Activated CD8-positive, alpha-beta T cell treated with anti-CD3 and anti-CD28 coated beads for 36 hours (primary cell): ENCODE results near the gene PADI6. TPM values are rescaled to one million over a fixed set of nuclear protein-coding genes. Genes with fewer than 3 reads are reported as not detected.

Experiments used
- ATAC-seq: fragments of 200-7000 bp; cut with Tn5 transposase; one replicate; pipeline ENCODE4 v1.10.0; 2021; ENCODE audit warnings: mild to moderate bottlenecking, moderate library complexity
- CTCF ChIA-PET: fragments of 350-600 bp; sonication (Branson Sonifier 250); formaldehyde crosslinking; loops from one replicate; lab custom pipeline; 2021; ENCODE audit warnings: antibody characterized with exemption; lab: Charles Lee
- POLR2A ChIA-PET: fragments of 350-600 bp; sonication (Branson Sonifier 250); formaldehyde crosslinking; loops from one replicate; lab custom pipeline; 2021; ENCODE audit warnings: antibody characterized with exemption; lab: Charles Lee
- DNase-seq: peaks from one replicate; pipeline ENCODE4 v3.0.0-alpha.2; 2020
- H3K27ac Mint-ChIP-seq: one replicate; pipeline ENCODE4 v1.8.0; 2021; ENCODE audit warnings: mild to moderate bottlenecking, mixed read lengths
- H3K27me3 Mint-ChIP-seq: one replicate; pipeline ENCODE4 v1.8.0; 2021; ENCODE audit warnings: mixed read lengths
- H3K36me3 Mint-ChIP-seq: one replicate; pipeline ENCODE4 v1.8.0; 2021; ENCODE audit warnings: low read depth, mixed read lengths
- H3K4me1 Mint-ChIP-seq: one replicate; pipeline ENCODE4 v1.8.0; 2021; ENCODE audit warnings: low read depth, mixed read lengths
- H3K4me3 Mint-ChIP-seq: one replicate; pipeline ENCODE4 v1.8.0; 2021; ENCODE audit warnings: mild to moderate bottlenecking, moderate library complexity, mixed read lengths
- H3K9me3 Mint-ChIP-seq: one replicate; pipeline ENCODE4 v1.8.0; 2021; ENCODE audit warnings: mixed read lengths
- intact Hi-C: fragments of 100-400 bp; cut with micrococcal nuclease; formaldehyde crosslinking; loops from one replicate; pipeline ENCODE4 v1.10.0; 2022
- total RNA-seq, 2 experiments: library from RNA; stranded (reverse); gene quantifications; one replicate each; pipeline ENCODE4 v1.2.3, GENCODE V29; 2021
- TF ChIP-seq, protein P1 (sequence below): fragments of 200-600 bp; IDR thresholded peaks from one replicate; pipeline ENCODE4 v1.8.0; 2022; ENCODE audit warnings: antibody characterized with exemption, mild to moderate bottlenecking

The PADI6 gene
- total RNA-seq, 2 experiments from 2014 or later = not detected

DNA sequence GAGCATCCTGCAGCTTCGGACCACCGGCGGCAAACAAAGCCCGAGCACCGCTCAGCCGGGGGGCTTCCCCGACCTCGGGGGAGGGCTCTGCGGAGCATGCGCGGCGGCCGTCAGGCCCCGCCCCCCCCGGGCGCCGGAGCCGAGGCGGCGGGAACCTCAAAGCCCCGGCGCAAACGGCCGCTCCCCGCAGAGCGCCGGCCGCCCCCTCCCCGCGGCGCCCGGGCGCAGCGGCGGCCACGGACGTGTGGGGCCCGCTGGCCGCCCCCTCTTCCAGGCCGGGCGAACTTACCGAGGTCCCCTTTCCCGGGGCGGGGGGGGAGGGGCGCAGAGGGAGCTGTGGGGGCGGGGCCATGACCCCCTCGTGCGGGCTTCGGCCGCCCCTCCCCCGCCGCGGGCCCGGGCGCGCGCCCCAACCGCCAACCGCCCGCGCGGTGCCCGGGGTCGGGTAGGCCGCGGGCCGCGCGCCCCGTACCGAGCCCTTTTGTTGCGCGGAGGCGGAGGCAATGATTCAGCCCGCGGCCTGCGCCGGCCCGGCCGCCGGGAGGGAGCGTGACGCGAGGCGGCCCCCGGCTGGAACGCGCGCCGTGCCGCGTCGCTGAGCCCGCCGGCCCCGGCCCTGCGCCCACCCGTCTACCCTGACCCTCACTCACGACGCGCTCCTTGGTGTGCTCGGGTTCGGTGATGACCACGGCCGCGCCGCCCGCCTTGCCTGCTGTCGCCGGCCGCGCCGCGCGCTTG is 65.8 kb downstream of the PADI6 start:
- ChIA-PET CTCF (interaction anchor here (1.0 kb wide), 1 partner anchor 19 kb away, joined by 3 read pairs; no protein-coding TSS in a partner anchor), POLR2A (interaction anchor here (0.6 to 2.1 kb wide), 5 partner anchors 9 to 1821 kb away, joined by 3 to 15 read pairs (median 5); no protein-coding TSS in a partner anchor)
- Mint-ChIP-seq H3K27ac (peak overlapping the region; percentile 80), H3K27me3 (no peaks in the 10 kb centered on the region), H3K36me3 (peaks cover 48% of the 10 kb centered on the region), H3K9me3 (no peaks in the 10 kb centered on the region), H3K4me1 (peaks cover 56% of the 10 kb centered on the region), H3K4me3 (peak overlapping the region; percentile 95)
- peak; percentile 70 for DNase-seq
- TF ChIP-seq, protein P1, sequence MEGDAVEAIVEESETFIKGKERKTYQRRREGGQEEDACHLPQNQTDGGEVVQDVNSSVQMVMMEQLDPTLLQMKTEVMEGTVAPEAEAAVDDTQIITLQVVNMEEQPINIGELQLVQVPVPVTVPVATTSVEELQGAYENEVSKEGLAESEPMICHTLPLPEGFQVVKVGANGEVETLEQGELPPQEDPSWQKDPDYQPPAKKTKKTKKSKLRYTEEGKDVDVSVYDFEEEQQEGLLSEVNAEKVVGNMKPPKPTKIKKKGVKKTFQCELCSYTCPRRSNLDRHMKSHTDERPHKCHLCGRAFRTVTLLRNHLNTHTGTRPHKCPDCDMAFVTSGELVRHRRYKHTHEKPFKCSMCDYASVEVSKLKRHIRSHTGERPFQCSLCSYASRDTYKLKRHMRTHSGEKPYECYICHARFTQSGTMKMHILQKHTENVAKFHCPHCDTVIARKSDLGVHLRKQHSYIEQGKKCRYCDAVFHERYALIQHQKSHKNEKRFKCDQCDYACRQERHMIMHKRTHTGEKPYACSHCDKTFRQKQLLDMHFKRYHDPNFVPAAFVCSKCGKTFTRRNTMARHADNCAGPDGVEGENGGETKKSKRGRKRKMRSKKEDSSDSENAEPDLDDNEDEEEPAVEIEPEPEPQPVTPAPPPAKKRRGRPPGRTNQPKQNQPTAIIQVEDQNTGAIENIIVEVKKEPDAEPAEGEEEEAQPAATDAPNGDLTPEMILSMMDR = no peak
- peak; percentile 50 for ATAC-seq
- intact Hi-C loops = no loop called here

DNA sequence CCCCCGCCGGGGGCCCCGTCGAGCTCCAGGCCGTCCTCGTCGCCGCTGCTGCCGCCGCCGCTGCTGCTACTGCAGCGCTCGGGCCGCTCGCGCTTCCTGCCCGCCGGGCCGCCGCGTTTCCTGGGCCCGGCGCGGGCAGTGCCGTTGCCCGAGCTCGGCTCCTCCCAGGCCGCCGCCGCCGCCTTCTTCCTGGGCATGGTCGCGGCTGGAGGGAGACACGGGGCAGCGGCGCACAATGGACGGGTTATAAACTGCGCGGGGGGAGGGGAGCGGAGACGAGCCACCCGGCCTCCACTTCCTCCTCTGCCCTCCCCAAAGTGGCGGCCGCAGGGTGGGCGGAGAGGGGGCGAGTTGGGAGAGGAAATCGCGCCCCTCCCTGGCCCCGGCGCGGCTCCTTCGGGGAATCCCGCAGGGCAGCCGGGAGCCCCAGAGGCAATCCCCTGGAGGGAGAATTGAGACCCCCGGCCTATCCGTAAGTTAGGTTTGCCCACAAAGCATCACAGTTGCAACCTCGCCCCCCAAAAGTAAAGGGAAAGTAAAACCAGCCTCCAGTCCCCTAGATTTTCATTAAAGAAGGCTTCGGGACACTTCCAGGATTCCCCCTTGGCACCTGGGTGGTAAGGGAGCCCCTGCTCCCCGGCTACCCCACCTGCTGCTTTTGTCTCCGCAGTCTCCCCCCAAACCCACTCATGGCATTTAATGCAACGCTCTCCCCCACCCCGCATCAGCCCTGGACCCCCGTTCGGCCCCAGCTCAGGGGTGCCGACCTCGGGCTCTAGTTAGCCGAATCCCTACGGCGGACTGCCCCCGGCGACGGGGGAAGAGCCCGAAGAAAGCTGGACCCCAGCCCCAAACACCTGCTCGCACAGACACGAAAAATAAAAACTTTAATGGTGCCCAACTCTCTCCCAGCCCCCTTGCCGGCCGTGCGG is 66.6 kb downstream of the PADI6 start:
- Mint-ChIP-seq H3K4me1 (peaks cover 53% of the 10 kb centered on the region), H3K36me3 (peaks cover 42% of the 10 kb centered on the region), H3K4me3 (peak overlapping the region; percentile 95), H3K27me3 (no peaks in the 10 kb centered on the region), H3K9me3 (no peaks in the 10 kb centered on the region), H3K27ac (peak overlapping the region; percentile 97)
- ATAC-seq = peak; percentile 61
- CTCF ChIA-PET = no interaction called here
- POLR2A ChIA-PET = interaction anchor here (0.6 to 1.8 kb wide), 7 partner anchors 10 to 1821 kb away, joined by 3 to 5 read pairs (median 3); no protein-coding TSS in a partner anchor
- intact Hi-C loops = no loop called here
- peak; percentile 91 for DNase-seq
- TF ChIP-seq, protein P1 = no peak

GRCh38 chr1:17439250-17440073 is 67.5 kb downstream of the PADI6 start, which contains the start of gene RCC2:
Gene RCC2, minus strand, starts transcription at chr1:17439677. Its CDS starts 1,163 bp downstream, at chr1:17438514.
- Mint-ChIP-seq H3K27me3 (no peaks in the 10 kb centered on the region), H3K9me3 (no peaks in the 10 kb centered on the region), H3K4me3 (peak within 1 kb of the TSS; percentile 95), H3K4me1 (peaks cover 44% of the 10 kb centered on the region), H3K27ac (peak within 1 kb of the TSS; percentile 97), H3K36me3 (peaks cover 34% of the 10 kb centered on the region)
- TF ChIP-seq, protein P1 = no peak
- intact Hi-C loops = no loop called here
- peak; percentile 52 for ATAC-seq
- POLR2A ChIA-PET = interaction anchor here (0.6 to 1.8 kb wide), 8 partner anchors 11 to 247 kb away, joined by 3 to 5 read pairs (median 4); no protein-coding TSS in a partner anchor
- CTCF ChIA-PET = interaction anchor here (1.1 to 1.3 kb wide), 2 partner anchors 12 to 22 kb away, joined by 3 to 4 read pairs; no protein-coding TSS in a partner anchor
- peak; percentile 74 for DNase-seq

DNA sequence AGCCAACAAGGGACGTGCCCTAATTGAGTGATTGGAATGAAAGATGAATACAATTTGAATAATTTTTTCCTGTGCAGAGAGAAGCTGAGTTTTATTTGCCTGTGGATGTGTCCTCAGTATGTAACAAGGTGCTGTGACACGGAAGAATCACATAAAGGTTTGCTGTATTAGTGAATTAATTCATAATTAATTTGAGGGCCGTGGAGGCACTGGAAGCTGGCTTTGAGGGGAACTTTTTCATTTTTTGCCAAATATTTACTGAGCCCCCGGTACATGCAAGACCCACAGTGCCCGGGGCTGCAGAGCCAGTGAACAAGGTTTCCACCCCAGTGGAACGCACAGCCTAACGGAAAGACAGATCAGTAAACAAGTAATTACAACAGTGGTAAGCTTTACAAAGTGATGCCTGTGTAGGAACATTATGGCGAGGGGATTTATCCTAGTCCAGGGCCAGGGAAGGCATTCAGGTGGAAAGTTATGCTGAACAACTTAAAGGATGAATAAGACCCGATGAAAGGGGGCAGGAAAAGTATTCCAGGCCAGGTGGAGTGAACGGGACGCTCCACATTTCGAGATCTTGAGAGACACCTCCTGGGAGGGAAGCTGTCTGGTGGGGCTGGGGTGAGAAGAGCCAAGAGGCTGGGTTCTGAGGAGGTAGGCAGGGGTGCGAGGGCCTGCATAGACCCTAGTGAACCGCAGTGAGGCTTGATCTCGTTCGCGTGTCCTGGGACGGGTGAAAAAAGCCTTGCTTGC is 68.3 kb downstream of the PADI6 start:
- TF ChIP-seq, protein P1 = no peak
- DNase-seq (no peak), ATAC-seq (no peak)
- peaks cover 36% of the 10 kb centered on the region for H3K4me1 Mint-ChIP-seq
- H3K4me3 Mint-ChIP-seq = peak overlapping the region; percentile 95
- CTCF ChIA-PET = interaction anchor here (1.1 to 1.3 kb wide), 2 partner anchors 12 to 23 kb away, joined by 3 to 4 read pairs; no protein-coding TSS in a partner anchor
- H3K27ac Mint-ChIP-seq = peak overlapping the region; percentile 77
- H3K9me3 Mint-ChIP-seq = no peaks in the 10 kb centered on the region
- peaks cover 26% of the 10 kb centered on the region for H3K36me3 Mint-ChIP-seq
- H3K27me3 Mint-ChIP-seq = no peaks in the 10 kb centered on the region
- intact Hi-C loops = no loop called here
- POLR2A ChIA-PET = interaction anchor here (1.0 to 2.2 kb wide), 5 partner anchors 8 to 241 kb away, joined by 3 to 7 read pairs (median 4); no protein-coding TSS in a partner anchor
